Peyer's patch (tissue), 4 donors: ENCODE measurements around the gene RELT.

Experiments
- CTCF ChIP-seq, 6 experiments: fragments of 450-650 bp in 4 of 6; fragments of 200-600 bp in 2 of 6; sonication (generic) in 1 of 6; IDR thresholded peaks; one replicate each; pipeline ENCODE4 v1.5.1; 2017 to 2019; ENCODE audit warnings: antibody characterized with exemption in 6 of 6, mild to moderate bottlenecking in 3 of 6, moderate library complexity in 1 of 6
- POLR2A ChIP-seq, 2 donors: fragments of 450-650 bp; IDR thresholded peaks; one replicate each; pipeline ENCODE4 v1.5.1; 2017; ENCODE audit warnings: antibody characterized with exemption in 2 of 2, mild to moderate bottlenecking in 2 of 2, moderate library complexity in 2 of 2

GRCh38 chr11:73338279-73338678, 37.9 kb upstream of the RELT start:
- TF ChIP-seq CTCF (IDR thresholded peaks at IDR 0.05) (no peak), POLR2A (IDR thresholded peaks at IDR 0.05) (no peak)
